Measurements from ENCODE around the gene COPZ1. TPM values are rescaled to one million over a fixed set of nuclear protein-coding genes. Genes with fewer than 3 reads are reported as not detected.

COPZ1 gene
- total RNA-seq, 2 experiments from 2014 or later, result 126 to 130 TPM

DNA sequence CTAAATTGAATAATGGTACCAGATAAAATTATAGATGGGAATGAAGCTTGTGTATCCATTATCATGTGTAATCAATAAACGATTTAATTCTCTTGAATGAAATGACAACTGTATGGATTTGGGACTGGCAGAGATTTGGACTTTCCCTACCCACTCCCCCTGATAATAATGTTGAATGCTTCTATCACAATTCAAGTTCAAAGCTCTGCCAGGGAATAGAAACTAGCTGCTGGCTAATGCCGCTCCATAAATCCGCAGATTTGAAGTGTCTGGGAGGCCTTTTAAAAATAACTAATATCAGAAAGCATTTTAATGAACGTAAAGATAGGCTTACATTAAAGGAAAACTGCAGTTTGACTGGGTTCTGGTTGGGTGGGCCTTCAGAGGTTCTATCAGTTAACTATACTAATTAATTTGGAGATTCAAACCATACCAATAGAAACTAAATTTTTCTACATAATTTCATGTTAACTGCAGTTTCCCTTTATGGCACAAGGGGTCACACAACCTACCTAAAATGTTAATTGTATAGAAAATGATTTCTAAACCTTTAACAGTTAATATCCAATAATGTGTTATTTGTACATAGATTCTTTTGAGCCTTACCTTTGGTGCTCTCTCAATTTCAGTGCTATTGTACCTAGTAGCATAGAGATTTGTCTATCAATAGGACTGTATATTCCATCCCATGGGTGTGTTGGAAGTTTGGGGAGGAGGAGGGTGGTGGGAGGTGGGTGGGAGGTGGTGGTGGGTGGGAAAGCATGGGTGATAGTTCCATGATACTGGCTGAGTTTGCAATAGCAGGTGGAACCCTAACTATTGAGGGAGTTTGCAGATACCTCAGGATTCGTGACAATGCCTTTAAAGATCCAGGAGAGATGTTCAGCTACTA, 39.5 kb upstream of the COPZ1 start:
- no peak for DNase-seq
- Mint-ChIP-seq H3K27ac (peak overlapping the region; percentile 3), H3K36me3 (ENCODE audit: low read depth) (peaks cover 8% of the 10 kb centered on the region), H3K9me3 (no peaks in the 10 kb centered on the region), H3K4me3 (no peak overlapping the region), H3K4me1 (peaks cover 56% of the 10 kb centered on the region), H3K27me3 (no peaks in the 10 kb centered on the region)
- POLR2A ChIA-PET, result interaction anchor here (1.3 to 5.1 kb wide), 15 partner anchors 8 to 94 kb away, joined by 3 to 37 read pairs (median 11); partner anchors contain the start of gene COPZ1
- CTCF ChIA-PET, result interaction anchor here (1.2 to 4.4 kb wide), 4 partner anchors 21 to 94 kb away, joined by 4 to 34 read pairs (median 6); partner anchors contain the start of gene COPZ1

DNA sequence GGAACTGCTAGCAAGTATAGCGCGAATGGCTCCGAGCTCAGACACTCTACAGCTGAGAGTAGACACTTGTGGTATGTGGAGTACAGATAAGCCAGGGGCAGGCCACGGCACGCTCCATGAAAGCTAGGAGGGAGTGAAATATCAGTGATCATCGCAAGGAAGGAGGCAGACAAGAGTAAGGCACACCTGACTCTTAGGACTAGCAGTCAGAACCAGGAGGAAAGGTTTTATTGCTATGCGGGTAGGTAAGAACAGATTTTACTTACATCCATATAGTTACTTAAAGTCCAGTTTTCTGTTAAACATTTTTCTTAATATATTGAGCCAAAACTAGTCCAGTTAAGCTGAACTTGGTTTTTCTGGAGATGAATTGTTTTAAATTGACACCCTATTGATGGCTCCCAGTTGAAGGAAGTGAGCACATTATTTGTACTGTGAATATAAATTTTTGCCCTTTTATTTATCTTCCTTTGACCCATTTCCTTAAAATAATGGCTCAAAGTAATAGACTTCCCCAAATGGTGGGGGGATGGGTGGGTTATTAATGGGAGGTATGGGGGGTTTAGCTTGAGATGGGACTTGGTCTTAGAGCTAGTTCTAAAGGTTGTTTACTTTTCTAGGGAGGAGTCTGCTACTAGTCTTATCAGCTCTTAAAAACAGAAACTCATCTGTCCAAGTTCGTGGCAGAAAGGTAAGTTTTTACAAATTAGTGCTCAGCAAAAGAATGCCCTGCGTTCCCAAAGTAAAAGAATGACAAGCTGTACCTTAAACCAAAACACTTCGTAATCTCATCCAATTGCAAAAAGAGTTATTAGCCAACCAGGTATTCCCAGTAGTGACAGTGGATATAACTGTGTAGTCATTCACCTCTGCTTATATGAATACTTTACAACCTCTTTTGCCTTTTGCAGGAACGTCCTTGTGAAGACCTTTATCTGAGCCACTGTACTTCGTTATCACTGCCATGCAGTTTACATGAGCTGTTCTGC, 38.6 kb upstream of the COPZ1 start:
- peaks cover 8% of the 10 kb centered on the region for H3K36me3 Mint-ChIP-seq (ENCODE audit: low read depth)
- H3K27me3 Mint-ChIP-seq, result no peaks in the 10 kb centered on the region
- POLR2A ChIA-PET, result interaction anchor here (0.9 to 5.1 kb wide), 21 partner anchors 8 to 212 kb away, joined by 3 to 37 read pairs (median 4); partner anchors contain the start of genes COPZ1 and NCKAP1L
- no peak overlapping the region for H3K27ac Mint-ChIP-seq
- H3K9me3 Mint-ChIP-seq, result no peaks in the 10 kb centered on the region
- peaks cover 56% of the 10 kb centered on the region for H3K4me1 Mint-ChIP-seq
- CTCF ChIA-PET, result interaction anchor here (0.9 to 4.4 kb wide), 8 partner anchors 20 to 93 kb away, joined by 3 to 34 read pairs (median 4); partner anchors contain the start of gene COPZ1
- H3K4me3 Mint-ChIP-seq, result no peak overlapping the region
- DNase-seq, result no peak

DNA sequence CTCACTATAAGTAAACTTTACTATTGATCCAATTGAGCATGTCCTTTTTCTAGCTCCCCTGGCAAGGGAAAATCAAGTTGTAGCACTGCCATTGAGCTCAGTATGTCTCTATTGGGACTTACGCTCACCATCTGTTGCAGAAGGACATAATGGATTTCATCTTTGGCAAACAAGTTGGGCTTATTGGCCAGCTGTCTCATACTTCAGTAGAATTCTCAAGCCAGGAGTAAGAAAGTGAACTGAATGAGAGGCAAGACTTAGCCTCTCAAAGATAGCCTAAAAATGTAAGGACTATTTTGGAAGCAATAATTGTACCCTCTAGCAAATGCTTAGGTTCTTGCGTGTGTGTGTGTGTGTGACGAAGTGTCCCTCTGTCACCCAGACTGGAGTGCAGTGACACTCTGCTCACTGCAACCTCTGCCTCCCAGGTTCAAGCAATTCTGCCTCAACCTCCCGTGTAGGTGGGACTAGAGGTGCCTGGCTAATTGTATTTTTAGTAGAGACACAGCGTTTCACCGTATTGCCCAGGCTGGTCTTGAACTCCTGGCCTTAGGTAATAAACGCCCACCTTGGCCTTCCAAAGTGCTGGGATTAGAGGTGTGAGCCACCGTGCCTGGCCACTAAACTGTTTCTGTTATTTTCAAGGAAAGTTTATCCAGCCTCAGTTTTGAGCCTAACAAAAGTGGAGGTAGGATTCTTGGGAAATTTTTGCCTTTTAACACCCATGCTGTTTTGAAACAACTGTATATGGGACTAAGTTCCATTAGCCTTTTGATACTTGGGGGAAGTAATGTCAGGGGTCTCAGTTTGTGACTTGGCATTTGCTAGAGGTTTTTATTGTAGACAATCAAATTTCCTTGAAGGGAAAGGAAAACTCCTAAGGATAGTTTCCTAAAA, 37.4 kb upstream of the COPZ1 start:
- ChIA-PET POLR2A (interaction anchor here (0.8 to 7.5 kb wide), 21 partner anchors 8 to 210 kb away, joined by 3 to 60 read pairs (median 4); partner anchors contain the start of genes CBX5, COPZ1, HNRNPA1 and NCKAP1L), CTCF (interaction anchor here (0.9 to 4.4 kb wide), 6 partner anchors 37 to 92 kb away, joined by 3 to 34 read pairs (median 4); partner anchors contain the start of gene COPZ1)
- Mint-ChIP-seq H3K36me3 (ENCODE audit: low read depth) (peaks cover 8% of the 10 kb centered on the region), H3K27me3 (no peaks in the 10 kb centered on the region), H3K4me3 (no peak overlapping the region), H3K4me1 (peaks cover 48% of the 10 kb centered on the region), H3K27ac (no peak overlapping the region), H3K9me3 (no peaks in the 10 kb centered on the region)
- no peak for DNase-seq

DNA sequence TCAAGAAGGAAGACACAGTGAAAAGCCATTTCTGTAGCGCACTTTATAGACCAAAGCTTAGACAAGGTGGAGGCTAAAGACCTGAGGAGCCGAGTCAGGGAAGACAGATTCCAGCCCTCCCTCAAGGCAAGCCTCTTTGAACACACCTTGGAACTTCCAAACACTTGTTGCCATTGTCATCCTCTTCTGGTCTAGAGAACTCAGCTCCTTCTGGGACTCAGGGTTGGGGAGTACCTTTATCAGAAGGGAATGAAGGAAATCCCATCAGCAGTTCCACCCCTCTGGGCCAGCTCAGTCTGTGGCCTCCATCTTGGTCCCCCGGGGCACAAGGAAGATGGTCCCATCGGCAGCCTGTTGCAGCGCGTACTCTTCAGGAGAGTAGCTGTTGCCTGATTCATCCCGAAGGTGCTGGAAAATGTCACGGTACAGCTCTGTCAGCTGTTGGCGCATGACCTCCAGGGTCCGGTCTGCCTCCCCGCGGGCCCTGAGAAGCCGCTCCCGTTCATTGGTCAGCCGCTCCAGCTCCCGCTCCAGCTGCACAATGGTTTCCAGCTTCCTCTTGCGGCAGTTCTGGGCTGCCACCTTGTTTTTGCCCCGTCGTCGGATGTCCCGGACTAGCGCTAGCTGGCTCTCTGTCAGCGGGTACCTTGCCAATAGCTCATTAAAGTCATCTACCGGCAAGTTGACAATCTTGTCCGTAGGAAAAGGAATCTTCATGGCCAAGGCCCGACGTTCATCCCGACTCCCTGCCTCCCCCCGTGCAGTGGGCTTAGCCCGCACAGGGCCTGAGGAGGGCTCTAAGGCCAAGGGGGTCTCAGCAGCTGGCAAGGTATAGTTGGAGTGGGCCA, 32.6 kb upstream of the COPZ1 start:
- no peak overlapping the region for H3K27ac Mint-ChIP-seq
- peaks cover 8% of the 10 kb centered on the region for H3K36me3 Mint-ChIP-seq (ENCODE audit: low read depth)
- H3K4me3 Mint-ChIP-seq, result no peak overlapping the region
- no peak for DNase-seq
- H3K9me3 Mint-ChIP-seq, result no peaks in the 10 kb centered on the region
- POLR2A ChIA-PET, result interaction anchor here (0.7 to 7.5 kb wide), 8 partner anchors 7 to 80 kb away, joined by 3 to 60 read pairs (median 4); partner anchors contain the start of genes CBX5 and HNRNPA1
- peaks cover 9% of the 10 kb centered on the region for H3K4me1 Mint-ChIP-seq
- CTCF ChIA-PET, result interaction anchor here (0.6 to 6.7 kb wide), 18 partner anchors 9 to 91 kb away, joined by 3 to 72 read pairs (median 6); partner anchors contain the start of genes CBX5, COPZ1 and HNRNPA1
- peaks cover 6% of the 10 kb centered on the region for H3K27me3 Mint-ChIP-seq

DNA sequence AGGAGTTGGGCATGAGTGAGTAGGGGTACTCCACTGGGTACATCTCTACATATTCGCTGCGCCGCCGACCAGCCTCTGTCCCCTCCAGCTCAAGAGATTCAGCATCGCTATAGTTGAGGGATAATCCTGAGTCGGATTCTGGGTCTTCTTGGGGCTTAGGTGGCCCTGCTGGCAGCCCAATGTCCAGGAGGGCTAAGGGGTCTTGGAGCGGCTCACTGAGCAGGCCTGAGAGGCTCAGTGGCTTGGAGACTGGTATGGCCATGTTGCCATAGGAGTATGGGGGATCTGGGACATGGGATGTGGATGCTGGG, 32.0 kb upstream of the COPZ1 start:
- H3K27ac Mint-ChIP-seq, result no peak overlapping the region
- no peak overlapping the region for H3K4me3 Mint-ChIP-seq
- H3K36me3 Mint-ChIP-seq (ENCODE audit: low read depth), result peaks cover 5% of the 10 kb centered on the region
- no peaks in the 10 kb centered on the region for H3K9me3 Mint-ChIP-seq
- DNase-seq, result no peak
- peaks cover 9% of the 10 kb centered on the region for H3K27me3 Mint-ChIP-seq
- CTCF ChIA-PET, result interaction anchor here (0.6 to 6.7 kb wide), 14 partner anchors 9 to 201 kb away, joined by 3 to 72 read pairs (median 9); partner anchors contain the start of genes CBX5, COPZ1 and HNRNPA1
- peaks cover 11% of the 10 kb centered on the region for H3K4me1 Mint-ChIP-seq
- POLR2A ChIA-PET, result interaction anchor here (0.9 to 7.5 kb wide), 6 partner anchors 9 to 80 kb away, joined by 4 to 60 read pairs (median 4); partner anchors contain the start of genes CBX5 and HNRNPA1

DNA sequence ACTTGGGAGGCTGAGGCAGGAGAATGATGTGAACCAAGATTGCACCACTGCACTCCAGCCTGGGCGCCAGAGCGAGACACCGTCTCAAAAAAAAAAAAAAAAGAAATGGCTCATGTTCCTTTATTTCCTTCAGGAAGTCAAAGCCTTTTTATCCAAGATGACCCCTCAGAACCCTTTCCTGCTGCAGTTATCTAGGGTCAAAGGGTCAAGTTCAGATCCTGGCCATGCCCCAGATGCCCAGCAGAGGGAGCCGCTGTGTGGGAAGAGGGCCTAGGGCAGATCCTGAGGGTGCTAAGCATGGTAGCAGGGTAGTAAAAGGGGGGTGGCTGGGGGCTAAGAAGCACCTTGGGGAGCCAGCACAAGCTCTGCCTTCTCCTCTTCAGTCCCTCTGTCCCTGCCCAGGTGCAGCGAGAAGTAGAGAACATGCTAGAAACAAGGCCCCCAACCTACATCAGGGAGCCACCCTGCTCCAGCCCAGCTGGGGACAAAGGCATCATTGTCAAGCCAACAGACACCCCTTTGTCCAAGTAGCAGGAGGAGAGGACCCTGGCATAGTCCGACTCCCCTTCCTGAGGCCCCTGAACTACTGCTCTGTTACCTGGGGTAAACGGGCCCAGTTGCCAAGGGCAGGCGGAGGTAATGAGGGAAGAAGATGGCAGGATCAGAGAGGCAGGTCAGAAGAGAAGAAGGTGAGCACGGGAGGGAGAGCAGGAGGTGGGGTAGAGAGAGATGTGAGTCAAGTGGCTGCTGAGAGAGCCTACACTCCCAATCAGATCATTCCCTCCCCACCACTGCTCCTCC, 30.6 kb upstream of the COPZ1 start:
- Mint-ChIP-seq H3K4me1 (peaks cover 12% of the 10 kb centered on the region), H3K9me3 (no peaks in the 10 kb centered on the region), H3K4me3 (no peak overlapping the region), H3K36me3 (ENCODE audit: low read depth) (no peaks in the 10 kb centered on the region), H3K27me3 (peaks cover 18% of the 10 kb centered on the region), H3K27ac (no peak overlapping the region)
- DNase-seq, result peak; percentile 75
- ChIA-PET POLR2A (interaction anchor here (1.2 to 7.5 kb wide), 6 partner anchors 8 to 65 kb away, joined by 3 to 60 read pairs (median 12); partner anchors contain the start of genes CBX5, COPZ1 and HNRNPA1), CTCF (interaction anchor here (0.7 to 6.7 kb wide), 16 partner anchors 8 to 330 kb away, joined by 3 to 72 read pairs (median 6); partner anchors contain the start of genes CBX5, COPZ1 and HNRNPA1)

DNA sequence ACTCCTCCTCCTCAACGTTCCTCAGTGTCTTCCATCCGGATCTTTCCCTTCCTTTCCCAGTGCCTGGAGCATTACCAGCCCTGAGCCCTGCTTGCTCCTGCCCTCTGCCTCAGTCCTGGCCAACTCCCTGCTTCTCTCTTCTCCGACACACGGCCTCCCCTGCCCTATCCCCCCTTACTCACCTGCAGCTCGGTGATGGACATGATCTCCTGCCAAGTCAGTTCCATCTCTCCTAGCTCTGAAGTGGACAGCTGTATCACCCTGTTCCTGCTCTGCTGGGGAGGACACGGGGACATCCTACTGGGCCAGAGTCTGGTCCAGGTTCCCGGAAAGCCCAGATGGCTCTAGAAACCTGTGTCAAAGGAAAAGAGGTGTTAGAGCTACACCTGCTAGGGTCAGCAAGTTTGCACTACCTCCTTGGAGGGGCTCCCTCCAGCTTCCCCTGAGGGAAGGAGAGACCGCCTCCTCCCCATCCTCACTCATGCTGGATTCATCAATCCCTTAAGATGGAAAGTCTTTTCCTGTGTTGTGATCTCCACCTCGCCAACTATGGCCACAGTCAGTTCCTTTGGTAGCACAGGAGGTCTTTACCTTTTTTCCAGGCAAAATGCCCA, 29.9 kb upstream of the COPZ1 start:
- CTCF ChIA-PET, result interaction anchor here (0.7 to 6.7 kb wide), 10 partner anchors 13 to 85 kb away, joined by 3 to 72 read pairs (median 25); partner anchors contain the start of genes CBX5, COPZ1 and HNRNPA1
- Mint-ChIP-seq H3K4me1 (peaks cover 12% of the 10 kb centered on the region), H3K27ac (no peak overlapping the region), H3K27me3 (peaks cover 25% of the 10 kb centered on the region), H3K36me3 (ENCODE audit: low read depth) (no peaks in the 10 kb centered on the region), H3K9me3 (no peaks in the 10 kb centered on the region), H3K4me3 (no peak overlapping the region)
- no peak for DNase-seq
- POLR2A ChIA-PET, result interaction anchor here (1.2 to 7.5 kb wide), 5 partner anchors 9 to 64 kb away, joined by 3 to 60 read pairs (median 16); partner anchors contain the start of genes CBX5, COPZ1 and HNRNPA1

DNA sequence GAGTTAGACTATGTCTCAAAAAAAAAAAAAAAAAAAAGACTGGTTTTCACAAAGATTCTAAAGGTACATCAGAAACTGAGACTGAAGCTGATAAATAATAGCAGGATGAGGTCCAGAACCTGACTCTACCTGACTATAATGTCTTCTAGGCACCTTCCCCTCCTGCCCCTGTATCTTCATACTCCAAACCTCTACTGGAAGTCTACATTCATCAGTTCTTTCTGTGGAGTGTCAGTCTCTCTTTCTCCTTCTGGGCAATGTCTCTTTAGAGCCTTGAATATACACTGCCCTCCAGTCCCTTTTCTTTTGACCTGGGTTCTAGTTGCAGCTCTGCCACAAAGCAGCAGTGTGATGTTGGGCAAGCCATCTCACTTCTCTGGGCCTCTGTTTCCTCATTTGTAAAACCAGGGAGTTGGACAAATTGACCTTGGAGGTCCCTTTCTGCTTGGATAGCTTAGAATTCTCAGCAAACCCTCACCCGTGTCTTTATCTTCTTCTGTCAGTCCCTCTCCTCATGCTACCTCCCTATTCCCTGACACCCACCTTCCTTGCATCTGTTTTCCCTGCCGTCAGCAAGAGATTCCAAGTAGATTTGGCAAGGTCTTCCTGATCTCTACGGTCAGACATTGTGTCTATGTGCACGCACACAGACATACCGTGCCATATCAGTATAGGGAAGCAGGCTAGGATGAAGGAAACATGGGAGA, 28.4 kb upstream of the COPZ1 start:
- DNase-seq, result no peak
- ChIA-PET POLR2A (interaction anchor here (1.7 to 6.0 kb wide), 3 partner anchors 10 to 17 kb away, joined by 9 to 24 read pairs (median 16); partner anchors contain the start of gene CBX5), CTCF (interaction anchor here (0.6 to 6.7 kb wide), 14 partner anchors 11 to 195 kb away, joined by 3 to 72 read pairs (median 5); partner anchors contain the start of gene COPZ1)
- Mint-ChIP-seq H3K4me3 (no peak overlapping the region), H3K27ac (no peak overlapping the region), H3K27me3 (peaks cover 40% of the 10 kb centered on the region), H3K36me3 (ENCODE audit: low read depth) (no peaks in the 10 kb centered on the region), H3K9me3 (no peaks in the 10 kb centered on the region), H3K4me1 (peaks cover 20% of the 10 kb centered on the region)

DNA sequence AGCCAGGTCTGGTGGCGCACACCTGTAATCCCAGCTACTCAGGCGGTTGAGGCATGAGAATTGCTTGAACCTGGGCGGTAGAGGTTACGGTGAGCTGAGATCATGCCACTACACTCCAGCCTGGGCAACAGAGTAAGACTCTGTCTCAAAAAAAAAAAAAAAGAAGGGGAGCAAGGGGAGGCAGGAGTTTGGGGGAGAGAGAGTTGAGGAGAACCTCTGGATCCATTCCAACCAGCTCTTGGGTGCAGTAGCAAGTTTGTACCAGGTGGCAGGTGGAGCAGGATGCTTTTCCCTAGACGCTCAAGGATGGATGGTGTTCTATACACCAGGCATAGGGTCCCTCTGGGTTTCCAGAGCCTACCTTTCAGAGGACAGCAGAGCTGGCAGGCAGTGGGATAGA, 26.0 kb upstream of the COPZ1 start:
- Mint-ChIP-seq H3K27me3 (peaks cover 58% of the 10 kb centered on the region), H3K4me3 (no peak overlapping the region), H3K27ac (no peak overlapping the region), H3K4me1 (peaks cover 26% of the 10 kb centered on the region), H3K9me3 (no peaks in the 10 kb centered on the region), H3K36me3 (ENCODE audit: low read depth) (no peaks in the 10 kb centered on the region)
- no peak for DNase-seq
- CTCF ChIA-PET, result interaction anchor here (0.7 to 2.4 kb wide), 7 partner anchors 26 to 84 kb away, joined by 3 to 13 read pairs (median 6); partner anchors contain the start of gene COPZ1
- POLR2A ChIA-PET, result interaction anchor here (0.8 to 3.0 kb wide), 4 partner anchors 12 to 60 kb away, joined by 3 to 12 read pairs (median 9); partner anchors contain the start of genes CBX5 and HNRNPA1
